ENCODE data around the gene PHTF2.
A peak's percentile ranks its signal among the peaks of the same experiment; 100 is the strongest.
"Not testable (repeated sequence)": the region's sequence is repeated elsewhere in the genome, so short reads cannot be mapped to it uniquely, and the experiment has no call there.

PHTF2 gene

GRCh38 chr7:77798394-77799077 lies at the start of gene PHTF2, which contains the start of gene TMEM60:
Gene PHTF2, plus strand, starts transcription at chr7:77798773.
Gene TMEM60, minus strand, starts transcription at chr7:77798434. Its CDS starts 4,061 bp downstream, at chr7:77794373.
- DNase-seq (ENCODE audit: low read depth in 2 of 2): peak; percentile 83 to 84

GRCh38 chr7:77752016-77752415 lies 46.6 kb upstream of the PHTF2 start:
- no peak for DNase-seq (ENCODE audit: low read depth in 2 of 2)

GRCh38 chr7:77753173-77753572 lies 45.4 kb upstream of the PHTF2 start:
- no peak for DNase-seq (ENCODE audit: low read depth in 2 of 2)

GRCh38 chr7:77757589-77757988 lies 41.0 kb upstream of the PHTF2 start:
- no peak for DNase-seq (ENCODE audit: low read depth in 2 of 2)

GRCh38 chr7:77759294-77759889 lies 39.2 kb upstream of the PHTF2 start:
- peak; percentile 33 to 39 for DNase-seq (ENCODE audit: low read depth in 2 of 2)

- DNase-seq (ENCODE audit: low read depth in 2 of 2): no peak
Measured at GRCh38 chr7:77760809-77761453, 37.6 kb upstream of the PHTF2 start.

GRCh38 chr7:77765481-77765880 lies 33.1 kb upstream of the PHTF2 start:
- no peak for DNase-seq (ENCODE audit: low read depth in 2 of 2)

- no peak for DNase-seq (ENCODE audit: low read depth in 2 of 2)
Measured at GRCh38 chr7:77765906-77766800, 32.4 kb upstream of the PHTF2 start.

- no peak for DNase-seq (ENCODE audit: low read depth in 2 of 2)
Measured at GRCh38 chr7:77766801-77767605, 31.6 kb upstream of the PHTF2 start.

GRCh38 chr7:77770316-77770715 lies 28.3 kb upstream of the PHTF2 start:
- no peak for DNase-seq (ENCODE audit: low read depth in 2 of 2)

GRCh38 chr7:77771901-77772300 lies 26.7 kb upstream of the PHTF2 start:
- no peak for DNase-seq (ENCODE audit: low read depth in 2 of 2)

GRCh38 chr7:77778535-77778934 lies 20.0 kb upstream of the PHTF2 start:
- DNase-seq (ENCODE audit: low read depth in 2 of 2): no peak

- DNase-seq (ENCODE audit: low read depth in 2 of 2): no peak
Measured at GRCh38 chr7:77782383-77782782, 16.2 kb upstream of the PHTF2 start.

- DNase-seq (ENCODE audit: low read depth in 2 of 2): no peak
Measured at GRCh38 chr7:77783111-77783510, 15.5 kb upstream of the PHTF2 start.

GRCh38 chr7:77783545-77783944 lies 15.0 kb upstream of the PHTF2 start:
- DNase-seq (ENCODE audit: low read depth in 2 of 2): no peak

- not testable (repeated sequence) for DNase-seq (ENCODE audit: low read depth in 2 of 2)
Measured at GRCh38 chr7:77784426-77784825, 14.1 kb upstream of the PHTF2 start.

- DNase-seq (ENCODE audit: low read depth in 2 of 2): no peak
Measured at GRCh38 chr7:77786018-77786417, 12.6 kb upstream of the PHTF2 start.

- DNase-seq (ENCODE audit: low read depth in 2 of 2): no peak
Measured at GRCh38 chr7:77786741-77787140, 11.8 kb upstream of the PHTF2 start.

- no peak for DNase-seq (ENCODE audit: low read depth in 2 of 2)
Measured at GRCh38 chr7:77788327-77788902, 10.2 kb upstream of the PHTF2 start.

- DNase-seq (ENCODE audit: low read depth in 2 of 2): no peak
Measured at GRCh38 chr7:77791336-77791735, 7.2 kb upstream of the PHTF2 start.

- no peak for DNase-seq (ENCODE audit: low read depth in 2 of 2)
Measured at GRCh38 chr7:77791956-77792355, 6.6 kb upstream of the PHTF2 start.
